ENCODE measurements around the gene FAM168B.

Gene FAM168B

DNA sequence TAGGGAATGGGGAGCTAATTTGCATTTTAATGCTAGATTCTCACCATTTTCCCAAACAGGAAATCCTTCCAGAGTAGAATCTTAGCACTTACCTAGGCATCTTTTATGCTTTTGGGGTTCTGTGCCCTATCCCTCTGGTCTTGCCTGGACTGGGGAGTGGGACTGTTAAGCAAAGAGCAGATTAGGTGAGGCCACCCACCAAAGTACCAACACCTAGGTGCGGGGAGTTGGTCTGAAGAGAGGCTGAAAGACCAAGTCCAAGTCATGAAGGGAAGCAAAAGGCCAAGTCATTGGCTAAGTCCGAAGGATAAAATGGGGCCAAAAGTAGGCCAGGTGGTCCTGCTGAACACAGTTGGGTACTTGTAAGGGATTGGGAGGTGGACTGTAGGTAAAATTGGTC, 86.7 kb downstream of the FAM168B start:
- no peak for DNase-seq

DNA sequence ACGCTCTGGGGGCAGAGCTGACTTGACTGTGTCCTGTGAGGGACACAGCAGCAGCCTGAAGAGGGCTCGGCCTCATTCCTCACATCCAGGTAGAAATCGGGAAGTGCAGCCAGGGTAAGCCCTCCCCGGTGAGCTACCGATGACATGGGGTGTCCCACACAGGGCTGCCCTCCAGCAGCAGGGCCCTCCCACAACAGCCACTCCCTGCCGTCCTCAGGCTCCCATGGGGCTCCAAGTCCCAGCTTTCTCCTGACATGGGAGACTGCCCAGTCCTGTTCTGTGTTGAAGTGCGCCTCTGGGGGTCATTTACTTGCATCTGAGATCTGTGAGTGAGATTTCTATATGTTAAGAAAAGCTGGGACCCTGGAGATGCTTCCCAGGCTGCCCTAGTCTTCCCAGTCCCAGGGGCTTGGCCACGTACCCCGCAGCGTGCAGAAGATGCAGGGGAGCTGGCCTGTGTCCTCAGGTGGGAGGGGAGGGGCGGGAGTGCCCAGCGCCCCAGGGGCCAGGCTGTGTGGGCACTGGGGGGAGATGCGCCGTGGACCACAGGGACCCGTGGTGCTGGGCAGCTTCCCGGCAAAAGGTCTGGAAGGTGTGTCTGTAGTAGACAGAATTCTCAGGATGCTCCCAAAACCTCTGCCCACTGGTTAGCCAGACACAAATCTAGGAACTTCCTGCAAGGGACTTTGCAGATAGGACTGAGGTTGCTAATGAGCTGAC, 87.9 kb downstream of the FAM168B start:
- DNase-seq = no peak
- in situ Hi-C loops (cut with MboI; ENCODE audit: low pct_unique_long_range_greater_than_20kb, low sequenced_read_pairs) = no loop called here

More for the DNA sequence above, 86.7 kb downstream of the FAM168B start:
- in situ Hi-C loops (cut with MboI; ENCODE audit: low pct_unique_long_range_greater_than_20kb, low sequenced_read_pairs) = no loop called here

DNA sequence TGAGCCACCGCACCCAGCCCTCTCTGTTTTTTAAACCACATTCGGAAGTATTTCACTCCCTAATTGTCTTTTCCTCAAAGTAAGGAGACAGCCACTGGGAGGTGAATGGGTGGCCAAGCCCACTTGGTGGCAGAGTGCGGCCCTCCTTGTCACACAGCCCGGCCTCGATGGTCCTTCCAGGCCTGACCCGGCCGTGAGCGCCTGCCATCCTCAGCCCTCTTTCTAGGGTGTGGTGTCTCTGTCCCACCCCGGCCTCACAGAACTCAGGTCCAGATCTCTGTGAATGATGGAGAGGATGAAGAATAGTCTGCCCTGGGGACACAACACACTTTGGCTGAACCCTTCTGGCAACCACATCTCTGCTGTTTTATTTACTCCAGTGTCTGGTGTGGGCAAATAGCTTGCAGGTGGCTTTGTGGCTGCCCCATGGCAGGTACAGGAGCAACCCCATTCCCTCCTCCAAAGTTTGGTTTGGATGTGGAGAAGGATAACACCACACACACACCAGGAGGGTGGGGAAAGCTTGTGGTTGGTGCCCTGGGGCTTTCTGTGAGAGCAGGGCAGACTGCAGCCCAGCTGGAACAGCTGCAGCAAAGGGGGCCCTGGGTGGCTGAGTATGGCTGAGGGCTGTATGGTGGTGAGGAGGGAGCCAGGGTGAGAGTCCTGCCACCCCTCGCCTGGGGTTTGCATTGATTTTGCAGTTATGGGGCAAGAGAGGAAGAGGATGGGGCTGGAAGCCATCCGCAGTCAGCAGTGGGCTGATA, 88.6 kb downstream of the FAM168B start:
- DNase-seq = no peak
- in situ Hi-C loops (cut with MboI; ENCODE audit: low pct_unique_long_range_greater_than_20kb, low sequenced_read_pairs) = no loop called here

DNA sequence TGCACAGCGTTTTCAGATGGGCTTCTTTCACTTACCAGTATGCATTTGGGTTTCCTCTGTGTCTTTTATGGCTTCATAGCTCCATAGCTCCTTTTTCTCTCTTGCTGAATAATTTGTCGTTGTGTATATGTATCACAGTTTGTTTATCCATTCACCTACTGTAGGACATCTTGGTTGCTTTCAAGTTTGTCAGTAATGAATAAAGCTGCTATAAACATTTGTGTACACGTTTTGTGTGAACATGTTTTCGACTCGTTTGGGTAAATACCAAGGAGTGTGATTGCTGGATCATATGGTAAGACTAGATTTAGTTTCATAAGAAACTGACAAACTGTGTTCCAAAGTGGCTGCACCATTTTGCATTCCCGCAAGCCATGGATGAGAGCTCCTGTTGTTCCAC, 94.7 kb downstream of the FAM168B start:
- DNase-seq = no peak
- in situ Hi-C loops (cut with MboI; ENCODE audit: low pct_unique_long_range_greater_than_20kb, low sequenced_read_pairs) = no loop called here
